Liver (tissue), 3 donors: ENCODE results near the gene SIAH2.

ENCODE experiments used
- CTCF ChIP-seq: fragments of 150-350 bp; IDR thresholded peaks from 2 replicates; pipeline ENCODE4 v1.5.1; 2017; ENCODE audit warnings: improper control_type of control experiment, low read depth, low read length; ENCODE audit not compliant: missing input control
- MAX ChIP-seq: IDR thresholded peaks from 2 replicates; pipeline ENCODE4 v1.6.1; 2016; ENCODE audit warnings: antibody characterized with exemption
- RAD21 ChIP-seq, 2 donors: IDR thresholded peaks; 2 replicates each; pipeline ENCODE4 v1.6.1; 2016; ENCODE audit warnings: antibody characterized with exemption in 2 of 2, mild to moderate bottlenecking in 2 of 2
- REST ChIP-seq: IDR thresholded peaks from 2 replicates; pipeline ENCODE4 v1.6.1; 2016; ENCODE audit warnings: antibody characterized with exemption, mild to moderate bottlenecking
- donor health status: healthy.
- donor health status: healthy.

GRCh38 chr3:150727653-150728502, 35.1 kb downstream of the SIAH2 start:
- TF ChIP-seq CTCF, result no peak
- no peak for TF ChIP-seq REST
- no peak for TF ChIP-seq MAX
- peak in 1 of 2 donors; percentile 3 for TF ChIP-seq RAD21 (IDR thresholded peaks at IDR 0.05)
